ENCODE measurements around the gene SETD7. TPM values are rescaled to one million over a fixed set of nuclear protein-coding genes. Genes with fewer than 3 reads are reported as not detected.
A peak's percentile ranks its signal among the peaks of the same experiment; 100 is the strongest.
"Not testable (repeated sequence)": the region's sequence is repeated elsewhere in the genome, so short reads cannot be mapped to it uniquely, and the experiment has no call there.

SETD7 gene
- total RNA-seq, 1 experiment from 2014 or later: 32.2 TPM

GRCh38 chr4:139470295-139470694 is 85.7 kb downstream of the SETD7 start:
- peaks cover 13% of the 10 kb centered on the region for H3K9me3 ChIP-seq
- DNase-seq: no peak
- H3K9me3 Mint-ChIP-seq (ENCODE audit: unreplicated experiment): peaks cover 18% of the 10 kb centered on the region
- peaks cover 13% of the 10 kb centered on the region for H3K36me3 Mint-ChIP-seq (ENCODE audit: insufficient read depth, unreplicated experiment)
- peak overlapping the region; percentile 9 for H3K27ac Mint-ChIP-seq (ENCODE audit: unreplicated experiment)
- ChIA-PET CTCF (no interaction called here), POLR2A (no interaction called here)
- TF ChIP-seq CTCF (IDR thresholded peaks at IDR 0.05; ENCODE audit: insufficient read depth in 1 of 2, low read depth in 1 of 2, low read length in 1 of 2, severe bottlenecking in 1 of 2, unreplicated experiment in 1 of 2): no peak
- H3K4me3 ChIP-seq (ENCODE audit: low read depth, low read length): no peak overlapping the region
- intact Hi-C loops (cut with micrococcal nuclease; ENCODE audit: unreplicated experiment): no loop called here
- H3K4me3 Mint-ChIP-seq (ENCODE audit: unreplicated experiment): no peak overlapping the region
- BruUV-seq (replicated peaks): no TSS peak
- no peaks in the 10 kb centered on the region for H3K27me3 ChIP-seq (replicated peaks; ENCODE audit: control insufficient read depth, insufficient read depth, low read length)
- no peaks in the 10 kb centered on the region for H3K27me3 Mint-ChIP-seq (ENCODE audit: insufficient read depth, unreplicated experiment)
- H3K4me1 ChIP-seq: peaks cover 12% of the 10 kb centered on the region
- H3K4me1 Mint-ChIP-seq (ENCODE audit: low read depth, unreplicated experiment): peaks cover 17% of the 10 kb centered on the region
- no peaks in the 10 kb centered on the region for H3K36me3 ChIP-seq (ENCODE audit: control insufficient read depth, insufficient read depth, low read length)

- Histone ChIP-seq H3K9me3 (peaks cover 13% of the 10 kb centered on the region), H3K4me1 (peaks cover 12% of the 10 kb centered on the region), H3K36me3 (ENCODE audit: control insufficient read depth, insufficient read depth, low read length) (no peaks in the 10 kb centered on the region), H3K27me3 (replicated peaks; ENCODE audit: control insufficient read depth, insufficient read depth, low read length) (no peaks in the 10 kb centered on the region), H3K4me3 (ENCODE audit: low read depth, low read length) (no peak overlapping the region)
- POLR2A ChIA-PET: no interaction called here
- CTCF ChIA-PET: no interaction called here
- no peak for TF ChIP-seq CTCF (IDR thresholded peaks at IDR 0.05; ENCODE audit: insufficient read depth in 1 of 2, low read depth in 1 of 2, low read length in 1 of 2, severe bottlenecking in 1 of 2, unreplicated experiment in 1 of 2)
- Mint-ChIP-seq H3K27ac (ENCODE audit: unreplicated experiment) (peak overlapping the region; percentile 9), H3K4me1 (ENCODE audit: low read depth, unreplicated experiment) (peaks cover 17% of the 10 kb centered on the region), H3K36me3 (ENCODE audit: insufficient read depth, unreplicated experiment) (peaks cover 13% of the 10 kb centered on the region), H3K4me3 (ENCODE audit: unreplicated experiment) (no peak overlapping the region), H3K27me3 (ENCODE audit: insufficient read depth, unreplicated experiment) (no peaks in the 10 kb centered on the region), H3K9me3 (ENCODE audit: unreplicated experiment) (peaks cover 18% of the 10 kb centered on the region)
- no peak for DNase-seq
- intact Hi-C loops (cut with micrococcal nuclease; ENCODE audit: unreplicated experiment): no loop called here
- BruUV-seq (replicated peaks): no TSS peak
Observed at GRCh38 chr4:139469869-139470268, 86.2 kb downstream of the SETD7 start.

GRCh38 chr4:139469216-139469615 is 86.8 kb downstream of the SETD7 start:
- Histone ChIP-seq H3K9me3 (peaks cover 13% of the 10 kb centered on the region), H3K27me3 (replicated peaks; ENCODE audit: control insufficient read depth, insufficient read depth, low read length) (no peaks in the 10 kb centered on the region), H3K4me3 (ENCODE audit: low read depth, low read length) (no peak overlapping the region), H3K4me1 (peaks cover 12% of the 10 kb centered on the region), H3K36me3 (ENCODE audit: control insufficient read depth, insufficient read depth, low read length) (no peaks in the 10 kb centered on the region)
- Mint-ChIP-seq H3K27me3 (ENCODE audit: insufficient read depth, unreplicated experiment) (no peaks in the 10 kb centered on the region), H3K27ac (ENCODE audit: unreplicated experiment) (peak overlapping the region; percentile 9), H3K4me1 (ENCODE audit: low read depth, unreplicated experiment) (peaks cover 17% of the 10 kb centered on the region), H3K9me3 (ENCODE audit: unreplicated experiment) (peaks cover 18% of the 10 kb centered on the region), H3K4me3 (ENCODE audit: unreplicated experiment) (no peak overlapping the region), H3K36me3 (ENCODE audit: insufficient read depth, unreplicated experiment) (peaks cover 13% of the 10 kb centered on the region)
- BruUV-seq (replicated peaks): no TSS peak
- CTCF ChIA-PET: no interaction called here
- POLR2A ChIA-PET: no interaction called here
- no peak for DNase-seq
- no peak for TF ChIP-seq CTCF (IDR thresholded peaks at IDR 0.05; ENCODE audit: insufficient read depth in 1 of 2, low read depth in 1 of 2, low read length in 1 of 2, severe bottlenecking in 1 of 2, unreplicated experiment in 1 of 2)
- intact Hi-C loops (cut with micrococcal nuclease; ENCODE audit: unreplicated experiment): no loop called here

GRCh38 chr4:139468756-139469155 is 87.3 kb downstream of the SETD7 start:
- peaks cover 17% of the 10 kb centered on the region for H3K4me1 Mint-ChIP-seq (ENCODE audit: low read depth, unreplicated experiment)
- not testable (repeated sequence) for BruUV-seq (replicated peaks)
- H3K9me3 Mint-ChIP-seq (ENCODE audit: unreplicated experiment): peaks cover 18% of the 10 kb centered on the region

More at GRCh38 chr4:139468756-139469155, 87.3 kb downstream of the SETD7 start:
- H3K27ac Mint-ChIP-seq (ENCODE audit: unreplicated experiment): peak overlapping the region; percentile 9
- POLR2A ChIA-PET; CTCF ChIA-PET; H3K27me3 ChIP-seq (replicated peaks; ENCODE audit: control insufficient read depth, insufficient read depth, low read length); DNase-seq; H3K27me3 Mint-ChIP-seq (ENCODE audit: insufficient read depth, unreplicated experiment); H3K36me3 ChIP-seq (ENCODE audit: control insufficient read depth, insufficient read depth, low read length); H3K4me3 ChIP-seq (ENCODE audit: low read depth, low read length); intact Hi-C loops (cut with micrococcal nuclease; ENCODE audit: unreplicated experiment); H3K4me3 Mint-ChIP-seq (ENCODE audit: unreplicated experiment): not testable (repeated sequence)
- peaks cover 13% of the 10 kb centered on the region for H3K9me3 ChIP-seq
- peaks cover 12% of the 10 kb centered on the region for H3K4me1 ChIP-seq
- H3K36me3 Mint-ChIP-seq (ENCODE audit: insufficient read depth, unreplicated experiment): peaks cover 15% of the 10 kb centered on the region
